ENCODE results near the gene GALNT17. TPM values are rescaled to one million over a fixed set of nuclear protein-coding genes. Genes with fewer than 3 reads are reported as not detected.

Gene GALNT17
- total RNA-seq, 1 experiment from 2014 or later = not detected

GRCh38 chr7:71182438-71182935 is 50.5 kb downstream of the GALNT17 start:
- Histone ChIP-seq H3K9me2 (replicated peaks; ENCODE audit: low read length) (no peaks in the 10 kb centered on the region), H3K4me2 (ENCODE audit: low read length) (no peak overlapping the region), H4K20me1 (ENCODE audit: low read length) (no peaks in the 10 kb centered on the region), H3K79me2 (ENCODE audit: low read length) (no peaks in the 10 kb centered on the region), H3K4me1 (ENCODE audit: insufficient read depth, low read length) (no peaks in the 10 kb centered on the region), H3K9me3 (ENCODE audit: low read length) (no peaks in the 10 kb centered on the region), H3K36me3 (ENCODE audit: low read depth, low read length) (no peaks in the 10 kb centered on the region), H3K27ac (ENCODE audit: low read length) (no peak overlapping the region), H2AFZ (ENCODE audit: low read length) (no peak overlapping the region), H3K9ac (ENCODE audit: low read length) (no peak overlapping the region), H3K27me3 (ENCODE audit: low read length) (no peaks in the 10 kb centered on the region), H3K4me3 (ENCODE audit: low read length) (no peak overlapping the region), H3F3A (ENCODE audit: low read length, unreplicated experiment) (no peaks in the 10 kb centered on the region)
- no peak for DNase-seq
- POLR2A ChIA-PET (ENCODE audit: unreplicated experiment) = no interaction called here
- intact Hi-C loops (cut with micrococcal nuclease) = no loop called here
- CTCF ChIA-PET = no interaction called here
- ATAC-seq = no peak
- TF ChIP-seq EZH2phosphoT487 (IDR thresholded peaks at IDR 0.05; ENCODE audit: borderline replicate concordance, low read length) = no peak
- TF ChIP-seq CTCF (conservative IDR thresholded peaks at IDR 0.05; ENCODE audit: low read depth, low read length) = no peak
- TF ChIP-seq EZH2 (IDR thresholded peaks at IDR 0.05; ENCODE audit: low read length, unreplicated experiment) = no peak
- no TSS peak for BruUV-seq (replicated peaks)

- Histone ChIP-seq H3K79me2 (ENCODE audit: low read length) (no peaks in the 10 kb centered on the region), H3K9me2 (replicated peaks; ENCODE audit: low read length) (no peaks in the 10 kb centered on the region), H3F3A (ENCODE audit: low read length, unreplicated experiment) (no peaks in the 10 kb centered on the region), H3K9ac (ENCODE audit: low read length) (no peak overlapping the region), H3K27me3 (ENCODE audit: low read length) (no peaks in the 10 kb centered on the region), H3K4me2 (ENCODE audit: low read length) (no peak overlapping the region), H3K4me3 (ENCODE audit: low read length) (no peak overlapping the region), H4K20me1 (ENCODE audit: low read length) (no peaks in the 10 kb centered on the region), H3K27ac (ENCODE audit: low read length) (no peak overlapping the region), H3K9me3 (ENCODE audit: low read length) (no peaks in the 10 kb centered on the region), H2AFZ (ENCODE audit: low read length) (no peak overlapping the region), H3K4me1 (ENCODE audit: insufficient read depth, low read length) (no peaks in the 10 kb centered on the region), H3K36me3 (ENCODE audit: low read depth, low read length) (no peaks in the 10 kb centered on the region)
- intact Hi-C loops (cut with micrococcal nuclease) = no loop called here
- CTCF ChIA-PET = no interaction called here
- no peak for TF ChIP-seq CTCF (conservative IDR thresholded peaks at IDR 0.05; ENCODE audit: low read depth, low read length)
- no peak for TF ChIP-seq EZH2 (IDR thresholded peaks at IDR 0.05; ENCODE audit: low read length, unreplicated experiment)
- no peak for TF ChIP-seq EZH2phosphoT487 (IDR thresholded peaks at IDR 0.05; ENCODE audit: borderline replicate concordance, low read length)
- BruUV-seq (replicated peaks) = no TSS peak
- DNase-seq (no peak), ATAC-seq (no peak)
- POLR2A ChIA-PET (ENCODE audit: unreplicated experiment) = no interaction called here
Observed at GRCh38 chr7:71184136-71184535, 52.2 kb downstream of the GALNT17 start.

DNA sequence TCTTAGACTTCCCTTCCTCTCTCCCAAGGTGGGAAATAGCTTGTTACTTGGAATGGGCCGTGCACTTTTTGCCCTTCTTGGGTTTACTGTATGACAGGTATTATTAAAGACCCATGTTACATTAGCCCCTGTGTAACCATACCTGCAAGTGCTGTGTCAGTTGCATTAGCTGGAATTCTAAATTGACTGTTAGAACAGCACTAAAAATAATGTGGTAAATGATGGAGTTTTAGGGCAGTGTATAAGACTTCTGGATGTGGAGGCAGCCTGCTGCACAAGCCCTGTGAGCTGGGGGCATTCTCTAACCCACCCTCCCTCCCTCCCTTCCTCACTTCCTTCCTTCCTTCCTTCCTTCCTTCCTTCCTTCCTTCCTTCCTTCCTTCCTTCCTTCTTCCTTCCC is 52.7 kb downstream of the GALNT17 start:
- no peaks in the 10 kb centered on the region for H4K20me1 ChIP-seq (ENCODE audit: low read length)
- H3K9me3 ChIP-seq (ENCODE audit: low read length) = no peaks in the 10 kb centered on the region
- no peaks in the 10 kb centered on the region for H3K79me2 ChIP-seq (ENCODE audit: low read length)
- TF ChIP-seq EZH2phosphoT487 (IDR thresholded peaks at IDR 0.05; ENCODE audit: borderline replicate concordance, low read length) = no peak
- TF ChIP-seq CTCF (conservative IDR thresholded peaks at IDR 0.05; ENCODE audit: low read depth, low read length) = no peak
- TF ChIP-seq EZH2 (IDR thresholded peaks at IDR 0.05; ENCODE audit: low read length, unreplicated experiment) = no peak
- DNase-seq (no peak), ATAC-seq (no peak)
- POLR2A ChIA-PET (ENCODE audit: unreplicated experiment) = no interaction called here
- H3K4me2 ChIP-seq (ENCODE audit: low read length) = no peak overlapping the region
- H3K9ac ChIP-seq (ENCODE audit: low read length) = no peak overlapping the region
- intact Hi-C loops (cut with micrococcal nuclease) = no loop called here
- H3K9me2 ChIP-seq (replicated peaks; ENCODE audit: low read length) = no peaks in the 10 kb centered on the region
- no peak overlapping the region for H3K4me3 ChIP-seq (ENCODE audit: low read length)
- no peaks in the 10 kb centered on the region for H3K27me3 ChIP-seq (ENCODE audit: low read length)
- CTCF ChIA-PET = no interaction called here
- H3K36me3 ChIP-seq (ENCODE audit: low read depth, low read length) = no peaks in the 10 kb centered on the region
- no peak overlapping the region for H3K27ac ChIP-seq (ENCODE audit: low read length)
- H3F3A ChIP-seq (ENCODE audit: low read length, unreplicated experiment) = no peaks in the 10 kb centered on the region
- BruUV-seq (replicated peaks) = no TSS peak
- H2AFZ ChIP-seq (ENCODE audit: low read length) = no peak overlapping the region
- H3K4me1 ChIP-seq (ENCODE audit: insufficient read depth, low read length) = no peaks in the 10 kb centered on the region
